ENCODE results near the gene NUP37. TPM values are rescaled to one million over a fixed set of nuclear protein-coding genes. Genes with fewer than 3 reads are reported as not detected.

NUP37 gene
- total and polyA plus RNA-seq, 2 of the 8 experiments (the other 6 are each of a cell fraction or from before 2014, with no cell fraction given): 53.5 to 71.0 TPM

DNA sequence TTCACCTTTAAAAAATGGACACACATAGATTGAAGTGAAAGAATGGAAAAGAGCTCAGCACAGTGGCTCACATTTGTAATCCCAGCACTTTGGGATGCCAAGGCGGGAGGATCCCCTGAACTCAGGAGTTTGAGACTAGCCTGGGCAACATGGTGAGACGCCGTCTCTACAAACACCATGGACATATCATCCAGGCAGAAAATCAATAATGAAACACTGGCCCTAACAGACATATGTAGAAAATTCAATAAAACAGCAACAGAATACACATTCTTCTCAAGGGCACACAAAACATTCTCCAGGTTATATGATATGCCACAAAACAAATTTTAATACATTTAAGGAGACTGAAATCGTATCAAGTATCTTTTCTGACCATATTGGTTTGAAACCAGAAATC lies 65.6 kb downstream of the NUP37 start (continued):
- TF ChIP-seq NANOG (IDR thresholded peaks at IDR 0.05; ENCODE audit: insufficient read depth, low read depth, low read length, poor library complexity, severe bottlenecking): no peak
- no peak for TF ChIP-seq NRF1 (IDR thresholded peaks at IDR 0.05; ENCODE audit: low read depth, low read length)
- TF ChIP-seq POLR2A (IDR thresholded peaks at IDR 0.05; ENCODE audit: control extremely low read depth in 1 of 2, low read depth in 2 of 2, low read length in 2 of 2): no peak
- TF ChIP-seq MAFK (IDR thresholded peaks at IDR 0.05; ENCODE audit: low read depth, low read length): no peak
- TF ChIP-seq RBBP5 (IDR thresholded peaks at IDR 0.05; ENCODE audit: borderline replicate concordance, low read depth, low read length): no peak
- TF ChIP-seq SRF (IDR thresholded peaks at IDR 0.05; ENCODE audit: low read depth, low read length): no peak
